ENCODE data around the gene ZCCHC14. TPM values are rescaled to one million over a fixed set of nuclear protein-coding genes. Genes with fewer than 3 reads are reported as not detected.
A peak's percentile ranks its signal among the peaks of the same experiment; 100 is the strongest.
"Not testable (repeated sequence)": the region's sequence is repeated elsewhere in the genome, so short reads cannot be mapped to it uniquely, and the experiment has no call there.

ZCCHC14 gene
- total RNA-seq, 4 donors from 2014 or later = 23.0 to 70.0 (median 27.6) TPM

DNA sequence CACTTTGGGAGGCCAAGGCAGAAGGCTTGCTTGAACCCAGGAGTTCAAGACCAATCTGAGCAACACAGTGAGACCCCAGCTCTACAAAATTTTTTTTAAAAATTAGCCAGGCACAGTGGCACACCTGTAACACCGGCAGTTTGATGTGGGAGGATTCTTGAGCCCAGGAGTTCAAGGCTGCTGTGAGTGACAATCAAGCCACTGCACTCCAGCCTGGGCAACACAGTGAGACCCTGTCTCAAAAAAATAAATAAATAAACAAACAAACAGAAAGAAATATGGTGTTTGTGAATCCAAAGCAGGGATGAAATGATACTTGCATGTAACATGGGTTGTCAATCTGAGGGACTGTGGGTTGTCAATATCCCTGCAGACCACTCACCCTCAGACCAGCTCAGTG, 125.9 kb downstream of the ZCCHC14 start:
- no peaks in the 10 kb centered on the region for H3K9me3 ChIP-seq
- H3K4me3 ChIP-seq (replicated peaks in 1 of 3) = no peak overlapping the region
- H3K36me3 ChIP-seq = peaks cover 0 to 8% of the 10 kb centered on the region in 2 donors
- TF ChIP-seq, protein P1, sequence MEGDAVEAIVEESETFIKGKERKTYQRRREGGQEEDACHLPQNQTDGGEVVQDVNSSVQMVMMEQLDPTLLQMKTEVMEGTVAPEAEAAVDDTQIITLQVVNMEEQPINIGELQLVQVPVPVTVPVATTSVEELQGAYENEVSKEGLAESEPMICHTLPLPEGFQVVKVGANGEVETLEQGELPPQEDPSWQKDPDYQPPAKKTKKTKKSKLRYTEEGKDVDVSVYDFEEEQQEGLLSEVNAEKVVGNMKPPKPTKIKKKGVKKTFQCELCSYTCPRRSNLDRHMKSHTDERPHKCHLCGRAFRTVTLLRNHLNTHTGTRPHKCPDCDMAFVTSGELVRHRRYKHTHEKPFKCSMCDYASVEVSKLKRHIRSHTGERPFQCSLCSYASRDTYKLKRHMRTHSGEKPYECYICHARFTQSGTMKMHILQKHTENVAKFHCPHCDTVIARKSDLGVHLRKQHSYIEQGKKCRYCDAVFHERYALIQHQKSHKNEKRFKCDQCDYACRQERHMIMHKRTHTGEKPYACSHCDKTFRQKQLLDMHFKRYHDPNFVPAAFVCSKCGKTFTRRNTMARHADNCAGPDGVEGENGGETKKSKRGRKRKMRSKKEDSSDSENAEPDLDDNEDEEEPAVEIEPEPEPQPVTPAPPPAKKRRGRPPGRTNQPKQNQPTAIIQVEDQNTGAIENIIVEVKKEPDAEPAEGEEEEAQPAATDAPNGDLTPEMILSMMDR (IDR thresholded peaks at IDR 0.05) = no peak
- TF ChIP-seq POLR2A (IDR thresholded peaks at IDR 0.05) = no peak
- intact Hi-C loops (cut with DNase I) = no loop called here
- DNase-seq = no peak
- H3K27me3 ChIP-seq = no peaks in the 10 kb centered on the region
- H3K4me1 ChIP-seq = peaks cover 14 to 40% of the 10 kb centered on the region in 2 donors
- WGBS, 2 donors = 85 to 100% methylated on average over 1 of the region's 1 CpG
- no peak overlapping the region for H3K27ac ChIP-seq

DNA sequence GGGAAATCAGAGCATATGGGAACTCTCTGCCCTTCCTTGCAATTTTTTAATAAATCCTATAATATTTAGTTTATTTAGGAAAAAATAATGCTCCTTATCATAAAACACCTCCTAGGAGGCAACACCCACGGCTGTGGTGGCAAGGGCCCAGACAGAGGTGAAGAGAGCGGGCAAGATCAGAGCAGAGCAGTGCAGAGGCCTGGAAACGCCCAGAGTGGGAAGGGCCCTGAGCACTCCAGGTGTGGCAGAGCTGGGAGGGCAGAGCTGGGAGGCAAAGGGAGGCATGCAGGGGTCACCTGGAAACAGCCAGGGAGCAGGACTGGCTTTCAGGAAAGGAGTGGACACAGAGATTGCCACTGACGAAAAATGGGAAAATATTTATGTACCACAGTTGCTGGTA, 126.5 kb downstream of the ZCCHC14 start:
- WGBS, 2 donors = 89 to 92% methylated on average over 4 of the region's 4 CpGs
- DNase-seq = no peak
- Histone ChIP-seq H3K27ac (no peak overlapping the region), H3K9me3 (no peaks in the 10 kb centered on the region), H3K4me1 (peaks cover 14 to 40% of the 10 kb centered on the region in 2 donors), H3K36me3 (peaks cover 5 to 8% of the 10 kb centered on the region in 2 donors), H3K27me3 (no peaks in the 10 kb centered on the region), H3K4me3 (replicated peaks in 1 of 3) (no peak overlapping the region)
- TF ChIP-seq, protein P1 (IDR thresholded peaks at IDR 0.05) = no peak
- TF ChIP-seq POLR2A (IDR thresholded peaks at IDR 0.05) = no peak
- intact Hi-C loops (cut with DNase I) = no loop called here

- Histone ChIP-seq H3K27ac (peak overlapping the region in 1 of 3 donors; percentile 27), H3K9me3 (no peaks in the 10 kb centered on the region), H3K4me3 (replicated peaks in 1 of 3) (no peak overlapping the region), H3K36me3 (peaks cover 7 to 8% of the 10 kb centered on the region in 2 donors), H3K27me3 (no peaks in the 10 kb centered on the region), H3K4me1 (peaks cover 14 to 34% of the 10 kb centered on the region in 2 donors)
- TF ChIP-seq, protein P1 (IDR thresholded peaks at IDR 0.05) = no peak
- no peak for TF ChIP-seq POLR2A (IDR thresholded peaks at IDR 0.05)
- WGBS, 2 donors = 94 to 95% methylated on average over 13 of the region's 13 CpGs
- intact Hi-C loops (cut with DNase I) = no loop called here
- DNase-seq = no peak
Measured at GRCh38 chr16:87365021-87365713, 127.7 kb downstream of the ZCCHC14 start.

- Histone ChIP-seq H3K27ac (peak overlapping the region; percentile 72 to 82 (median 79)), H3K9me3 (no peaks in the 10 kb centered on the region), H3K4me1 (peaks cover 14 to 30% of the 10 kb centered on the region in 2 donors), H3K27me3 (no peaks in the 10 kb centered on the region), H3K36me3 (peaks cover 19 to 20% of the 10 kb centered on the region in 2 donors), H3K4me3 (replicated peaks in 1 of 3) (no peak overlapping the region)
- 8 to 18% methylated on average over 15 to 16 of the region's 17 CpGs for WGBS, 2 donors
- peak; percentile 60 to 68 for DNase-seq
- intact Hi-C loops (cut with DNase I) = no loop called here
- peak in 1 of 2 donors; percentile 12 for TF ChIP-seq POLR2A (IDR thresholded peaks at IDR 0.05)
- TF ChIP-seq, protein P1 (IDR thresholded peaks at IDR 0.05) = no peak
Measured at GRCh38 chr16:87363771-87364455, 128.9 kb downstream of the ZCCHC14 start.

- 87% methylated on average over 13 of the region's 13 CpGs for WGBS, 2 donors
- intact Hi-C loops (cut with DNase I) = not testable (repeated sequence)
Measured at GRCh38 chr16:87362828-87363559, 129.8 kb downstream of the ZCCHC14 start.

More at GRCh38 chr16:87362828-87363559, 129.8 kb downstream of the ZCCHC14 start:
- H3K4me3 ChIP-seq (replicated peaks in 1 of 3); H3K9me3 ChIP-seq; DNase-seq; H3K27me3 ChIP-seq: not testable (repeated sequence)
- Histone ChIP-seq H3K36me3 (peaks cover 20 to 27% of the 10 kb centered on the region in 2 donors), H3K4me1 (peaks cover 14 to 30% of the 10 kb centered on the region in 2 donors), H3K27ac (peak overlapping the region; percentile 48 to 79 (median 72))
